ENCODE measurements around the gene RFTN1.
A peak's percentile ranks its signal among the peaks of the same experiment; 100 is the strongest.

The RFTN1 gene

GRCh38 chr3:16463119-16463518, 50.4 kb downstream of the RFTN1 start:
- DNase-seq, result no peak

- peak; percentile 17 for DNase-seq
Observed at GRCh38 chr3:16462679-16463078, 50.8 kb downstream of the RFTN1 start.

GRCh38 chr3:16461463-16462245, 51.8 kb downstream of the RFTN1 start:
- DNase-seq, result no peak

- DNase-seq, result no peak
Observed at GRCh38 chr3:16460886-16461285, 52.6 kb downstream of the RFTN1 start.

- no peak for DNase-seq
Observed at GRCh38 chr3:16460273-16460672, 53.2 kb downstream of the RFTN1 start.

- no peak for DNase-seq
Observed at GRCh38 chr3:16456784-16457415, 56.6 kb downstream of the RFTN1 start.

- DNase-seq, result no peak
Observed at GRCh38 chr3:16455966-16456365, 57.5 kb downstream of the RFTN1 start.

GRCh38 chr3:16455001-16455400, 58.5 kb downstream of the RFTN1 start:
- no peak for DNase-seq

- DNase-seq, result no peak
Observed at GRCh38 chr3:16452261-16452660, 61.2 kb downstream of the RFTN1 start.

- no peak for DNase-seq
Observed at GRCh38 chr3:16449369-16449768, 64.1 kb downstream of the RFTN1 start.

- DNase-seq, result no peak
Observed at GRCh38 chr3:16448639-16449070, 64.8 kb downstream of the RFTN1 start.

- DNase-seq, result no peak
Observed at GRCh38 chr3:16447135-16447534, 66.4 kb downstream of the RFTN1 start.

- no peak for DNase-seq
Observed at GRCh38 chr3:16444344-16444743, 69.2 kb downstream of the RFTN1 start.

GRCh38 chr3:16442730-16443129, 70.8 kb downstream of the RFTN1 start:
- no peak for DNase-seq

GRCh38 chr3:16441371-16441875, 72.1 kb downstream of the RFTN1 start:
- DNase-seq, result no peak

- DNase-seq, result no peak
Observed at GRCh38 chr3:16439848-16440708, 73.4 kb downstream of the RFTN1 start.

- no peak for DNase-seq
Observed at GRCh38 chr3:16439163-16439847, 74.2 kb downstream of the RFTN1 start.

- no peak for DNase-seq
Observed at GRCh38 chr3:16437640-16438039, 75.9 kb downstream of the RFTN1 start.

GRCh38 chr3:16433701-16434151, 79.8 kb downstream of the RFTN1 start:
- DNase-seq, result no peak

- no peak for DNase-seq
Observed at GRCh38 chr3:16432714-16433113, 80.8 kb downstream of the RFTN1 start.

GRCh38 chr3:16430717-16431630, 82.5 kb downstream of the RFTN1 start:
- DNase-seq, result no peak

Data from effector CD4-positive, alpha-beta T cell (primary cell).